Activated T-cell treated with anti-CD3 and anti-CD28 coated beads, Interleukin-2, amount 50 U/mL, for 48 hours (primary cell): ENCODE data around the gene EFCAB10.
A peak's percentile ranks its signal among the peaks of the same experiment; 100 is the strongest.
"Not testable (repeated sequence)": the region's sequence is repeated elsewhere in the genome, so short reads cannot be mapped to it uniquely, and the experiment has no call there.

Experiments used
- DNase-seq, 2 experiments: peaks; one replicate each; pipeline ENCODE4 v3.0.0-alpha.2; 2020

The EFCAB10 gene

GRCh38 chr7:105530126-105530525 is 51.2 kb downstream of the EFCAB10 start:
- no peak for DNase-seq

DNA sequence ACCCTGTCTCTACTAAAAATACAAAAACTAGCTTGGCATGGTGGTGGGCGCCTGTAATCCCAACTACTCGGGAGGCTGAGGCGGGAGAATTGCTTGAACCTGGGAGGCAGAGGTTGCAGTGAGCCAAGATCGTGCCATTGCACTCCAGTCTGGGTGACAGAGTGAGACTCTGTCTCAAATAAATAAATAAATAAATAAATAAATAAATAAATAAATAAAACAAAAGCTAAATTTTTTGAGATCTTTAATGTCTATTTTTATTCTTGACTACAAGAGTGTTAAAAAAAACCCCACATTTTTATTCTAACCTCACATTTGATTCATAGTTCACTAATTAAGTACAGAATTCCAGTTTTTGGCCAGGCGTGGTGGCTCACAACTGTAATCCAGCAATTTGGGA is 53.6 kb downstream of the EFCAB10 start:
- not testable (repeated sequence) for DNase-seq

DNA sequence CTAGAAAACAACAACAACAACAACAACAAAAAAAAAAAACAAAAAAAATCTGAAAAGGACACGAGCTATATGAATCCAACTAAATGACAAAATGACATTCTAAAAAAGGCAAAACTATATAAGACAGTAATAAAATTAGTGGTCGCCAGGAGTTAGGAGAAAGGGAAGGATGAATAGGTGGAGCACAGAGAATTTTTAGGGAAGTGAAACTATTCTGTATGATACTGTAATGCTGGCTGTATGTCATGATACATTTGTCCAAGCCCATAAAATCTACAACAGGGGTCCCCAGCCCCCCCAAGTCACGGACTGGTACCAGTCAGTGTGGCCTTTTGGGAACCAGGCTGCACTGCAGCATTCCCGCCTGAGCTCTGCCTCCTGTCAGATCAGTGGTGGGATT is 56.5 kb downstream of the EFCAB10 start:
- no peak for DNase-seq

- not testable (repeated sequence) for DNase-seq
These were observed 56.9 kb downstream of the EFCAB10 start for GRCh38 chr7:105524423-105524822.

DNA sequence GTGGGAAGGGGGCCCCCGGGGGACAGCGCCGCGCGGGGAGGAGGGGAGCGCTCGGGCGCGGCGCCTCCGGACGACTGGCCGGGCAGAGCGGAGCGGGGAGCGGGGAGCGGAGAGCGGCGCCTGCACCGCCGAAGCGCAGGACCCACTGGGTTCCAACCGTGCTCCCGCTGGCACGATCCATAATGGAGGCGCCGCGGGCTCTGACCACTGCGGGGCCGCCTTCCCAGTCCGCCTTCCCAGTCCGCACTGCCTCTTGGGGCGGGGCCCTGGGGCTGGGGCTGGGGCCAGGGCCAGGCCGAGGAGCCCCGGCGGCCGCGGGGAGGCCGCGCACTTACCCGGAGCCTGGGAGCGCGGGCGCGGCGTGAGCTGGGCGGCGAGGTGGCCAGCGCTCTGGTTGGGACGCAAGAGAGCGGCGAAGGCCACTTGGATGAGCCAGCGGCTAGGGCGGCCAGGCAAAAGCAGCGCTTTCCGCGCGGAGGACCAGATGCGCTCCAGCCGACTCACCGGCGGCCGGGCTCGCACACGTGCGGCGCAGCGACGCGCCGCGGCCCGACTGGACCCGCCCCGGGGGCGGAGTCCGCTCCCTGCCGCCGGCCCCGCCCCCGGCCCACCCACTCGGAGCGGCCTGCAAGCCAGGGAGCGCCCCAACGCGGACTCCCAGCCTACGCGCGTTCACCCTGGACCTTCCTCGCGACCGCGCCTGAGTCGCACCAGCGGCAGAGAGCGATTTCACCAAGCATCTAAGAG is 59.4 kb downstream of the EFCAB10 start, which contains the start of gene PUS7:
PUS7 (minus strand) TSS at position 555 of the 747 bp plus-strand sequence. CDS start 13,759 bp downstream, outside the sequence.
- DNase-seq: peak; percentile 90 to 92

GRCh38 chr7:105521027-105521716 is 60.1 kb downstream of the EFCAB10 start:
- peak; percentile 74 to 78 for DNase-seq

- DNase-seq: not testable (repeated sequence)
These were observed 60.7 kb downstream of the EFCAB10 start for GRCh38 chr7:105520620-105521019.

DNA sequence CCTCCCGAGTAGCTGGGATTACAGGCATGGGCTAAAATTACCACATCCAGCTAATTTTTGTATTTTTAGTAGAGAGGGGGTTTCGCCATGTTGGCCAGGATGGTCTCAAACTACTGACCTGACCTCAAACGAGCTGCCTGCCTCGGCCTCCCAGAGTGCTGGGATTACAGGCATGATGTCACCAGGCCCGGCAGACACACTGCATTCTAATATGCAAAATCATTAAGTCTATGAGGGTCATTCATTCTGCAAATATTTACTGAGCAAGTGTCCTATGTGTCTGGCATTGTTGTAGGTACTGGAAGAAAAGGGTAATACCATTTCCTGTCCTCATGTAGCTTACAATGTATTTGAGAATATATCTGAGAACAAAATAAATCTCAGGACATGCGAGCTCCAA is 61.9 kb downstream of the EFCAB10 start:
- DNase-seq: no peak

DNA sequence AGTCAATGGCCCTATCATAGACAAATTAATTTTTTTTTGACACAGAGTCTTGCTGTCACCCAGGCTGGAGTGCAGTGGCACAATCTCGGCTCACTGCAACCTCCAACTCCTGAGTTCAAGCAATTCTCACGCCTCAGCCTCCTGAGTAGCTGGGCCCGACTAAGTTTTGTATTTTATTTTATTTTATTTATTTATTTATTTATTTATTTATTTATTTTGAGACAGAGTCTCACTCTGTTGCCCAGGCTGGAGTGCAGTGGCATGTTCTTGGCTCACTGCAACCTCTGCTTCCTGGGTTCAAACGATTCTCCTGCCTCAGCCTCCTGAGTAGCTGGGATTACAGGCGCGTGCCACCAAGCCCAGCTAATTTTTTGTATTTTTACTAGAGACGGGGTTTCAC is 65.7 kb downstream of the EFCAB10 start:
- DNase-seq: not testable (repeated sequence)
